ENCODE data around the gene MAGED2.
"Not testable (repeated sequence)": the region's sequence is repeated elsewhere in the genome, so short reads cannot be mapped to it uniquely, and the experiment has no call there.

MAGED2 gene

GRCh38 chrX:54807524-54808108 is at the start of gene MAGED2:
Gene MAGED2, plus strand, starts transcription at chrX:54807745. Its CDS starts 1,587 bp downstream, at chrX:54809332.
- peak; percentile 26 for DNase-seq (ENCODE audit: low read depth)
- no peak for TF ChIP-seq MYC (IDR thresholded peaks at IDR 0.05; ENCODE audit: low read depth, low read length)
- TF ChIP-seq CTCF (IDR thresholded peaks at IDR 0.05; ENCODE audit: low read depth, low read length): no peak
- no peak for TF ChIP-seq POLR2A (IDR thresholded peaks at IDR 0.05; ENCODE audit: extremely low read depth, insufficient read length)
- no peak for TF ChIP-seq MAX (IDR thresholded peaks at IDR 0.05; ENCODE audit: low read depth, low read length)
- H3K4me3 ChIP-seq (ENCODE audit: low read depth, low read length): peak within 1 kb of the TSS; percentile 77

- no peak for DNase-seq (ENCODE audit: low read depth)
- H3K4me3 ChIP-seq (ENCODE audit: low read depth, low read length): no peak overlapping the region
These were observed 49.2 kb upstream of the MAGED2 start for GRCh38 chrX:54758114-54759055.

GRCh38 chrX:54774391-54775094 is 33.0 kb upstream of the MAGED2 start:
- not testable (repeated sequence) for H3K4me3 ChIP-seq (ENCODE audit: low read depth, low read length); DNase-seq (ENCODE audit: low read depth)

More at GRCh38 chrX:54758114-54759055, 49.2 kb upstream of the MAGED2 start:
- TF ChIP-seq CTCF (IDR thresholded peaks at IDR 0.05; ENCODE audit: low read depth, low read length) (no peak), POLR2A (IDR thresholded peaks at IDR 0.05; ENCODE audit: extremely low read depth, insufficient read length) (no peak), MAX (IDR thresholded peaks at IDR 0.05; ENCODE audit: low read depth, low read length) (no peak), MYC (IDR thresholded peaks at IDR 0.05; ENCODE audit: low read depth, low read length) (no peak)

GRCh38 chrX:54776061-54776460 is 31.5 kb upstream of the MAGED2 start:
- H3K4me3 ChIP-seq (ENCODE audit: low read depth, low read length): no peak overlapping the region
- DNase-seq (ENCODE audit: low read depth): no peak
- no peak for TF ChIP-seq MAX (IDR thresholded peaks at IDR 0.05; ENCODE audit: low read depth, low read length)
- TF ChIP-seq MYC (IDR thresholded peaks at IDR 0.05; ENCODE audit: low read depth, low read length): no peak
- no peak for TF ChIP-seq CTCF (IDR thresholded peaks at IDR 0.05; ENCODE audit: low read depth, low read length)
- no peak for TF ChIP-seq POLR2A (IDR thresholded peaks at IDR 0.05; ENCODE audit: extremely low read depth, insufficient read length)

- H3K4me3 ChIP-seq (ENCODE audit: low read depth, low read length): no peak overlapping the region
- TF ChIP-seq MYC (IDR thresholded peaks at IDR 0.05; ENCODE audit: low read depth, low read length) (no peak), POLR2A (IDR thresholded peaks at IDR 0.05; ENCODE audit: extremely low read depth, insufficient read length) (no peak), CTCF (IDR thresholded peaks at IDR 0.05; ENCODE audit: low read depth, low read length) (no peak), MAX (IDR thresholded peaks at IDR 0.05; ENCODE audit: low read depth, low read length) (no peak)
- DNase-seq (ENCODE audit: low read depth): no peak
These were observed 30.4 kb upstream of the MAGED2 start for GRCh38 chrX:54776987-54777672.

All from NB4 (cell line).